Measurements from ENCODE around the gene GJB1.
A peak's percentile ranks its signal among the peaks of the same experiment; 100 is the strongest.
"Not testable (repeated sequence)": the region's sequence is repeated elsewhere in the genome, so short reads cannot be mapped to it uniquely, and the experiment has no call there.

GJB1 gene

GRCh38 chrX:71222929-71223328 lies at the start of gene GJB1:
Gene GJB1 (plus strand): TSS chrX:71223224. CDS start chrX:71223708, 484 bp downstream.
- no peak for DNase-seq (ENCODE audit: extremely low spot score)
- CTCF ChIA-PET = no interaction called here
- TF ChIP-seq CTCF (IDR thresholded peaks at IDR 0.05; ENCODE audit: control extremely low read depth, extremely low read depth, low read depth, missing control alignments) = no peak
- POLR2A ChIA-PET = no interaction called here

- no peak for DNase-seq (ENCODE audit: extremely low spot score)
- POLR2A ChIA-PET = no interaction called here
- TF ChIP-seq CTCF (IDR thresholded peaks at IDR 0.05; ENCODE audit: control extremely low read depth, extremely low read depth, low read depth, missing control alignments) = no peak
- CTCF ChIA-PET = no interaction called here
Observed at GRCh38 chrX:71173440-71173839, 49.6 kb upstream of the GJB1 start.

- DNase-seq (ENCODE audit: extremely low spot score) = no peak
- ChIA-PET CTCF (no interaction called here), POLR2A (no interaction called here)
- no peak for TF ChIP-seq CTCF (IDR thresholded peaks at IDR 0.05; ENCODE audit: control extremely low read depth, extremely low read depth, low read depth, missing control alignments)
Observed at GRCh38 chrX:71174795-71175194, 48.2 kb upstream of the GJB1 start.

GRCh38 chrX:71175531-71175930 lies 47.5 kb upstream of the GJB1 start:
- DNase-seq (ENCODE audit: extremely low spot score) = no peak
- TF ChIP-seq CTCF (IDR thresholded peaks at IDR 0.05; ENCODE audit: control extremely low read depth, extremely low read depth, low read depth, missing control alignments) = no peak
- ChIA-PET POLR2A (no interaction called here), CTCF (no interaction called here)

- no peak for DNase-seq (ENCODE audit: extremely low spot score)
- no peak for TF ChIP-seq CTCF (IDR thresholded peaks at IDR 0.05; ENCODE audit: control extremely low read depth, extremely low read depth, low read depth, missing control alignments)
- ChIA-PET CTCF (interaction anchor here (1.3 to 1.5 kb wide), 2 partner anchors 59 to 207 kb away, joined by 3 to 8 read pairs; no protein-coding TSS in a partner anchor), POLR2A (no interaction called here)
Observed at GRCh38 chrX:71177327-71177726, 45.7 kb upstream of the GJB1 start.

GRCh38 chrX:71178908-71179307 lies 44.1 kb upstream of the GJB1 start:
- peak; percentile 46 for DNase-seq (ENCODE audit: extremely low spot score)
- CTCF ChIA-PET = interaction anchor here (1.0 to 1.5 kb wide), 3 partner anchors 11 to 77 kb away, joined by 3 to 4 read pairs (median 4); no protein-coding TSS in a partner anchor

GRCh38 chrX:71180579-71181265 lies 42.3 kb upstream of the GJB1 start:
- CTCF ChIA-PET = interaction anchor here (1.2 to 3.0 kb wide), 3 partner anchors 17 to 210 kb away, joined by 3 to 13 read pairs (median 5); no protein-coding TSS in a partner anchor
- not testable (repeated sequence) for DNase-seq (ENCODE audit: extremely low spot score)
- POLR2A ChIA-PET = interaction anchor here (0.7 kb wide), 2 partner anchors 13 to 103 kb away, joined by 4 read pairs; no protein-coding TSS in a partner anchor

More at GRCh38 chrX:71178908-71179307, 44.1 kb upstream of the GJB1 start:
- POLR2A ChIA-PET = no interaction called here
- TF ChIP-seq CTCF (IDR thresholded peaks at IDR 0.05; ENCODE audit: control extremely low read depth, extremely low read depth, low read depth, missing control alignments) = peak; percentile 53
